Esophagus muscularis mucosa (tissue), 4 donors: ENCODE data around the gene MYCBP2. TPM values are rescaled to one million over a fixed set of nuclear protein-coding genes. Genes with fewer than 3 reads are reported as not detected.
A peak's percentile ranks its signal among the peaks of the same experiment; 100 is the strongest.

Experiments
- DNase-seq: peaks from one replicate; pipeline ENCODE4 v3.0.0-alpha.2; 2017; ENCODE audit errors: extremely low spot score
- H3K27ac ChIP-seq, 4 donors: fragments of 200-600 bp; sonication (generic); replicated peaks in 1 of 4; 1 replicate in 3 of 4; 2 replicates in 1 of 4; pipeline ENCODE4 v1.5.1; 2016 to 2019; ENCODE audit warnings: mild to moderate bottlenecking in 1 of 4
- H3K27me3 ChIP-seq, 4 donors: fragments of 200-600 bp; sonication (generic); one replicate each; pipeline versions ENCODE4 v1.5.1 to v1.6.0; 2016 to 2019
- H3K36me3 ChIP-seq, 4 donors: fragments of 200-600 bp; sonication (generic); one replicate each; pipeline ENCODE4 v1.5.1; 2016 to 2019
- H3K4me1 ChIP-seq, 4 donors: fragments of 200-600 bp; sonication (generic); one replicate each; pipeline ENCODE4 v1.5.1; 2016 to 2019
- H3K4me3 ChIP-seq, 4 donors: fragments of 200-600 bp; sonication (generic); 1 replicate in 2 of 4; 2 replicates in 2 of 4; pipeline ENCODE4 v1.5.1; 2016 to 2019; ENCODE audit warnings: mild to moderate bottlenecking in 4 of 4, moderate library complexity in 1 of 4
- H3K9me3 ChIP-seq, 4 donors: fragments of 200-600 bp; sonication (generic); 1 replicate in 3 of 4; 2 replicates in 1 of 4; pipeline ENCODE4 v1.5.1; 2016 to 2019
- CTCF ChIP-seq, 3 experiments: fragments of 200-600 bp in 2 of 3; fragments of 450-650 bp in 1 of 3; sonication (generic) in 2 of 3; IDR thresholded peaks; one replicate each; pipeline ENCODE4 v1.5.1; 2017 to 2019; ENCODE audit warnings: antibody characterized with exemption in 3 of 3, mild to moderate bottlenecking in 2 of 3, moderate library complexity in 1 of 3
- EP300 ChIP-seq: sonication (generic); formaldehyde crosslinking; IDR thresholded peaks from one replicate; pipeline ENCODE4 v1.6.1; 2017; ENCODE audit warnings: antibody characterized with exemption
- POLR2A ChIP-seq: fragments of 450-650 bp; IDR thresholded peaks from one replicate; pipeline ENCODE4 v1.6.1; 2017; ENCODE audit warnings: antibody characterized with exemption, moderate library complexity, mild to moderate bottlenecking, low read depth
- POLR2AphosphoS5 ChIP-seq, 2 donors: sonication (generic); formaldehyde crosslinking; IDR thresholded peaks; one replicate each; pipeline ENCODE4 v1.6.1; 2017; ENCODE audit warnings: antibody characterized with exemption in 2 of 2
- WGBS: methylation state at CpG from one replicate; pipeline ENCODE4 v1.1.5; 2018; 5-methylcytosine and 5-hydroxymethylcytosine counted together
- intact Hi-C: fragments of 100-400 bp; cut with DNase I; formaldehyde crosslinking; loops from one replicate; pipeline ENCODE4 v1.15.1; 2023
- total RNA-seq, 4 donors: library from RNA; depleted of rRNA; stranded (reverse); fragments of >200 nt; gene quantifications; one replicate each; pipeline versions ENCODE4 v1.1.0 to v1.2.1, GENCODE V29; 2016

Gene MYCBP2
- total RNA-seq, 4 donors from 2014 or later: 96.1 to 117 (median 108) TPM

GRCh38 chr13:77026861-77027621 lies 299.9 kb downstream of the MYCBP2 start, which contains the start of gene FBXL3:
Gene FBXL3 (minus strand): TSS chr13:77027159. CDS start chr13:77021860, 5,299 bp downstream.
- no peaks in the 10 kb centered on the region for H3K9me3 ChIP-seq
- H3K4me3 ChIP-seq: peak within 1 kb of the TSS; percentile 90 to 99 (median 97)
- no peaks in the 10 kb centered on the region for H3K36me3 ChIP-seq
- under 1% methylated on average over 18 of the region's 74 CpGs for WGBS
- H3K27me3 ChIP-seq: no peaks in the 10 kb centered on the region
- H3K4me1 ChIP-seq: peaks cover 44 to 50% (median 48%) of the 10 kb centered on the region in 4 donors
- peak; percentile 69 to 84 for TF ChIP-seq POLR2AphosphoS5 (IDR thresholded peaks at IDR 0.05)
- TF ChIP-seq POLR2A: peak; percentile 42
- no peak for TF ChIP-seq EP300
- peak; percentile 93 for DNase-seq
- intact Hi-C loops: loop anchor here (5.0 to 10.0 kb wide), 2 partner anchors 35 to 298 kb away; partner anchors contain the start of genes CLN5 and MYCBP2
- H3K27ac ChIP-seq: peak within 1 kb of the TSS; percentile 96 to 100 (median 100)

- peak overlapping the region; percentile 90 to 99 (median 97) for H3K4me3 ChIP-seq
- under 1% methylated on average over 16 of the region's 62 CpGs for WGBS
- peak overlapping the region; percentile 96 to 100 (median 100) for H3K27ac ChIP-seq
- peak; percentile 3 for TF ChIP-seq POLR2A
- TF ChIP-seq POLR2AphosphoS5 (IDR thresholded peaks at IDR 0.05): peak; percentile 44 to 73
- TF ChIP-seq CTCF (IDR thresholded peaks at IDR 0.05): no peak
- DNase-seq: peak; percentile 94
- no peaks in the 10 kb centered on the region for H3K9me3 ChIP-seq
- peaks cover 49 to 56% (median 54%) of the 10 kb centered on the region in 4 donors for H3K4me1 ChIP-seq
- no peaks in the 10 kb centered on the region for H3K27me3 ChIP-seq
- intact Hi-C loops: loop anchor here (5.0 to 10.0 kb wide), 2 partner anchors 34 to 298 kb away; partner anchors contain the start of genes CLN5 and MYCBP2
- no peaks in the 10 kb centered on the region for H3K36me3 ChIP-seq
These were observed 300.5 kb downstream of the MYCBP2 start for GRCh38 chr13:77026255-77026860.

- peak overlapping the region; percentile 32 to 60 (median 41) for H3K27ac ChIP-seq
- 18% methylated on average over 2 of the region's 3 CpGs for WGBS
- no peaks in the 10 kb centered on the region for H3K9me3 ChIP-seq
- peaks cover 0 to 14% (median 7%) of the 10 kb centered on the region in 4 donors for H3K36me3 ChIP-seq
- intact Hi-C loops: loop anchor here (10.0 kb wide), 1 partner anchor 302 kb away; the partner anchor contains the start of gene MYCBP2
- DNase-seq: no peak
- TF ChIP-seq EP300 (no peak), POLR2A (no peak), CTCF (IDR thresholded peaks at IDR 0.05) (no peak), POLR2AphosphoS5 (IDR thresholded peaks at IDR 0.05) (peak in 1 of 2 donors; percentile 18)
- peaks cover 61 to 83% (median 73%) of the 10 kb centered on the region in 4 donors for H3K4me1 ChIP-seq
- H3K4me3 ChIP-seq: peak overlapping the region in 2 of 4 donors; percentile 20 to 27
- H3K27me3 ChIP-seq: no peaks in the 10 kb centered on the region
These were observed 304.6 kb downstream of the MYCBP2 start for GRCh38 chr13:77022341-77022740.

GRCh38 chr13:77019756-77020155 lies 307.1 kb downstream of the MYCBP2 start:
- TF ChIP-seq POLR2AphosphoS5 (IDR thresholded peaks at IDR 0.05): no peak
- no peak for TF ChIP-seq POLR2A
- TF ChIP-seq EP300: no peak
- no peak for TF ChIP-seq CTCF (IDR thresholded peaks at IDR 0.05)
- peaks cover 2 to 38% (median 28%) of the 10 kb centered on the region in 4 donors for H3K36me3 ChIP-seq
- no peak for DNase-seq
- no peak overlapping the region for H3K4me3 ChIP-seq
- no peaks in the 10 kb centered on the region for H3K9me3 ChIP-seq
- no peaks in the 10 kb centered on the region for H3K27me3 ChIP-seq
- H3K27ac ChIP-seq: no peak overlapping the region
- peaks cover 75 to 98% (median 87%) of the 10 kb centered on the region in 4 donors for H3K4me1 ChIP-seq
- intact Hi-C loops: loop anchor here (10.0 kb wide), 1 partner anchor 305 kb away; the partner anchor contains the start of gene MYCBP2
